Right lobe of liver (tissue), 6 donors: ENCODE results near the gene RORC. TPM values are rescaled to one million over a fixed set of nuclear protein-coding genes. Genes with fewer than 3 reads are reported as not detected.

ENCODE experiments used
- ATAC-seq, 4 donors: fragments of 200-7000 bp; cut with Tn5 transposase; one replicate each; pipeline ENCODE4 v1.9.1; 2020; ENCODE audit warnings: mild to moderate bottlenecking in 4 of 4, moderate library complexity in 4 of 4
- DNase-seq, 3 donors: peaks; one replicate each; pipeline ENCODE4 v3.0.0-alpha.2; 2020
- H3K27ac ChIP-seq, 3 donors: fragments of 200-600 bp; one replicate each; pipeline ENCODE4 v1.8.0; 2022
- H3K27me3 ChIP-seq, 2 donors: fragments of 200-600 bp; one replicate each; pipeline ENCODE4 v1.8.0; 2022
- H3K36me3 ChIP-seq, 4 donors: fragments of 200-600 bp; sonication (generic) in 1 of 4; one replicate each; pipeline versions ENCODE4 v1.5.1 to v1.8.0; 2017 to 2022; ENCODE audit warnings: control low read depth in 1 of 4
- H3K4me1 ChIP-seq, 4 donors: fragments of 200-600 bp; sonication (generic) in 1 of 4; one replicate each; pipeline versions ENCODE4 v1.5.1 to v1.8.0; 2017 to 2022; ENCODE audit warnings: control low read depth in 1 of 4
- H3K4me3 ChIP-seq, 3 donors: fragments of 200-600 bp; one replicate each; pipeline ENCODE4 v1.8.0; 2022
- H3K9me3 ChIP-seq, 4 donors: fragments of 200-600 bp; sonication (generic) in 1 of 4; one replicate each; pipeline versions ENCODE4 v1.5.1 to v1.8.0; 2017 to 2022; ENCODE audit warnings: control low read depth in 1 of 4
- POLR2A ChIP-seq: fragments of 450-650 bp; IDR thresholded peaks from one replicate; pipeline ENCODE4 v1.6.1; 2017; ENCODE audit warnings: antibody characterized with exemption, mild to moderate bottlenecking
- WGBS: methylation state at CpG from one replicate; pipeline ENCODE4 v1.1.6; 2018; ENCODE audit warnings: low coverage, low lambda C conversion rate; ENCODE audit not compliant: insufficient coverage; ENCODE audit errors: missing lambda C conversion rate; 5-methylcytosine and 5-hydroxymethylcytosine counted together
- intact Hi-C, 2 donors: fragments of 100-400 bp; cut with DNase I; formaldehyde crosslinking; loops; one replicate each; pipeline versions ENCODE4 v1.11.2 to v1.14.1; 2022
- total RNA-seq, 6 experiments: library from RNA; depleted of rRNA in 2 of 6; stranded (reverse); fragments of >200 nt in 2 of 6; fragmentation: NEBNext Ultra II Directional in 3 of 6; extraction: Animal tissue kit (Norgen Biotek cat#: 25700) in 3 of 6; gene quantifications; one replicate each; pipeline versions ENCODE4 v1.1.0 to v1.2.4, GENCODE V29; 2016 to 2023
- TF ChIP-seq, protein P1 (sequence below), 4 donors: fragments of 200-600 bp in 3 of 4; fragments of 450-650 bp in 1 of 4; IDR thresholded peaks; one replicate each; pipeline versions ENCODE4 v1.5.1 to v1.8.0; 2016 to 2022; ENCODE audit warnings: antibody characterized with exemption in 4 of 4, mild to moderate bottlenecking in 2 of 4
- donor health status: DM: no; HTN: yes; CAD: no.
- donor health status: DM: no; HTN: no; CAD: no.
- donor health status: DM: no; HTN: no; CAD: no.
- donor health status: DM: no; HTN: yes; CAD: no.
- donor health status: DM: no; HTN: yes; CAD: no.

Gene RORC
- total RNA-seq, 6 experiments from 2014 or later = 13.3 to 33.9 (median 21.5) TPM

DNA sequence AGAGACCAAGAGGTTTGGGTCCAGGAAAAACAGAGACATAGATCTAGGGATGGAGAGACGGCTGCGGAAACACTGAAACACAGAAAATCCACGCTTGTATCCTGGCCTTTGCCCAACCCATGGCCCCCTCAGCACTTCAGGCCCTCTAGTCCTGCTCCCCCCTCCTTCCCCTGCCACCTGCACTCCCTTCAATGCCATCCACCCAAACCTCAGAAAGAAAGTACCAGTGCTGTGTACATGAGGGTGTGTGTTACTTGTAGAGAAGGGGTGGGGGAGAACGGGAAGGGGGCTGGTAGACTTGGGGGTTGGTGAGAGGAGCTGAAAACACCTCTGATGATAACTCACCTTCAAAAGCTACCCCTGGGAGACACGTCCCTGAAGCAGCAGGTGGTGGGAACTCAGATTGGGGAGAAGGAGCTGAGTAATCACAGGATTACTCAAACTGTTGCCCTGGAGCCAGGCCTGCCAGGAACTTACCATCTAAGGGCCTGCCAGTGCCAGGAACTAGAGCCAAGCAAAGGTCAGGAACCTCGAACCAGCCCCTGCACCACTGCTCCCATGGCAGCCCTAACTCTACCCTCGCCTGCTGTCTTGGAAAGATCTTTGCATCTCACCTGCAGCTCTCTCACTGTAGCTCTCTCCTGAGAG lies 11.5 kb downstream of the RORC start:
- intact Hi-C loops = no loop called here
- Histone ChIP-seq H3K4me1 (peaks cover 3 to 48% (median 18%) of the 10 kb centered on the region in 4 donors), H3K36me3 (peaks cover 0 to 14% (median 4%) of the 10 kb centered on the region in 4 donors), H3K27ac (peak overlapping the region; percentile 38 to 54 (median 43)), H3K27me3 (no peaks in the 10 kb centered on the region), H3K9me3 (no peaks in the 10 kb centered on the region), H3K4me3 (no peak overlapping the region)
- WGBS = 81% methylated on average over 4 of the region's 7 CpGs
- no peak for TF ChIP-seq POLR2A
- TF ChIP-seq, protein P1, sequence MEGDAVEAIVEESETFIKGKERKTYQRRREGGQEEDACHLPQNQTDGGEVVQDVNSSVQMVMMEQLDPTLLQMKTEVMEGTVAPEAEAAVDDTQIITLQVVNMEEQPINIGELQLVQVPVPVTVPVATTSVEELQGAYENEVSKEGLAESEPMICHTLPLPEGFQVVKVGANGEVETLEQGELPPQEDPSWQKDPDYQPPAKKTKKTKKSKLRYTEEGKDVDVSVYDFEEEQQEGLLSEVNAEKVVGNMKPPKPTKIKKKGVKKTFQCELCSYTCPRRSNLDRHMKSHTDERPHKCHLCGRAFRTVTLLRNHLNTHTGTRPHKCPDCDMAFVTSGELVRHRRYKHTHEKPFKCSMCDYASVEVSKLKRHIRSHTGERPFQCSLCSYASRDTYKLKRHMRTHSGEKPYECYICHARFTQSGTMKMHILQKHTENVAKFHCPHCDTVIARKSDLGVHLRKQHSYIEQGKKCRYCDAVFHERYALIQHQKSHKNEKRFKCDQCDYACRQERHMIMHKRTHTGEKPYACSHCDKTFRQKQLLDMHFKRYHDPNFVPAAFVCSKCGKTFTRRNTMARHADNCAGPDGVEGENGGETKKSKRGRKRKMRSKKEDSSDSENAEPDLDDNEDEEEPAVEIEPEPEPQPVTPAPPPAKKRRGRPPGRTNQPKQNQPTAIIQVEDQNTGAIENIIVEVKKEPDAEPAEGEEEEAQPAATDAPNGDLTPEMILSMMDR (IDR thresholded peaks at IDR 0.05) = no peak
- DNase-seq (peak; percentile 69 to 88 (median 84)), ATAC-seq (peak; percentile 73 to 82 (median 78))

DNA sequence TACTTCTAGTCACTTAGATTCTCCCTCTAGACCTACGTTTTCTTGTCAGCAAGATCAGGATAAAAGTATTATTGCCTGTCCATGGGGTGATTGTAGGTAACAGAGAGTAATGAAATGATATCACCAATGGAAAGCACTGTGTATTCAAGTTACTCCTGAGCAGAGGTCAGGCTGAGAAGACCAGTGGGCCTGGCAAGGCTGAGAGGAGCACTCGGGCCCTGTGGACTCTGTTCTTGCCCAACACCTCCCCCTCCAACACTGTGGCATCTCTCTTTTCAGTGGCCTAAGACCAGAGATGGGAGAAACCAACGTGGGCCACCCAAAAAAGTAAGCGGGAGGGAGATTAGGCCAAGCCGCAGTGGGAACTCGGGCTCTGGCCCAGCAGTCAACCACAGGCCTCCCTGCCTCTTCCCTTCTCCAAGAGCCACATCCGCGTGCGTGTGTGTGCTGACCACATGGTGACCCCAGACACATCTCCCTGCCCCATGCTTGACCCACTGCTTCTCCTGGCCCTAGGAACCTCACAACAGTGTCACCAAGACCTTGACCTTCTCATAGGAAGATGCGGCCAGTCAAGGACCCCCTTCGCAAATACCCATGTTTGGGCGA lies 12.3 kb downstream of the RORC start:
- intact Hi-C loops = no loop called here
- no peaks in the 10 kb centered on the region for H3K27me3 ChIP-seq
- 43% methylated on average over 4 of the region's 12 CpGs for WGBS
- H3K4me1 ChIP-seq = peaks cover 3 to 44% (median 18%) of the 10 kb centered on the region in 4 donors
- H3K9me3 ChIP-seq = no peaks in the 10 kb centered on the region
- no peak overlapping the region for H3K4me3 ChIP-seq
- no peak for TF ChIP-seq POLR2A
- TF ChIP-seq, protein P1 (IDR thresholded peaks at IDR 0.05) = no peak
- H3K27ac ChIP-seq = peak overlapping the region in 2 of 3 donors; percentile 43 to 54
- H3K36me3 ChIP-seq = peaks cover 0 to 17% (median 6%) of the 10 kb centered on the region in 4 donors
- peak; percentile 65 to 79 (median 77) for DNase-seq
- peak; percentile 64 to 80 (median 71) for ATAC-seq

DNA sequence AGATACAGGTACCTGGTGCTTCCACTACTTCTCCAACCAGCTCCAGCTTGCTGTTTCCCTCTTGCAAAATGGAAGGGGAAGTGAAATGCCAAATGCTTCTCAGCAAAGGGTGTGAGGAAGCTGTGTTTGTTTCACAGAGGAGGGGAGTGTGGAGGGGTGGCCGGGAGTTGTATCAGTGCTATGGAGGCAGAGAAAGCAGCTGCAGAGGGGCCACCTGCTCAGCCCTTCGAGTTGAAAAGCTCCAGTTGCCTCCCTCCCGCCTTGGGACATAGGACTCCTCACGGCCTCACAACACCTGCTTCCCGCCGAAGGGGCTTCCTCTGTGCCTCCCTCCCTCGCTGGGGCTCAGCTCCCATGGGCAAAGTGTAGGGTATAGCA lies 14.3 kb downstream of the RORC start:
- peak in 1 of 3 donors; percentile 31 for DNase-seq
- Histone ChIP-seq H3K27me3 (no peaks in the 10 kb centered on the region), H3K36me3 (peaks cover 0 to 26% (median 12%) of the 10 kb centered on the region in 4 donors), H3K4me3 (no peak overlapping the region), H3K27ac (no peak overlapping the region), H3K4me1 (peaks cover 3 to 39% (median 18%) of the 10 kb centered on the region in 4 donors), H3K9me3 (no peaks in the 10 kb centered on the region)
- no peak for ATAC-seq
- intact Hi-C loops = no loop called here
- TF ChIP-seq, protein P1 (IDR thresholded peaks at IDR 0.05) = no peak
- TF ChIP-seq POLR2A = no peak
- WGBS = 37% methylated on average over 6 of the region's 7 CpGs

DNA sequence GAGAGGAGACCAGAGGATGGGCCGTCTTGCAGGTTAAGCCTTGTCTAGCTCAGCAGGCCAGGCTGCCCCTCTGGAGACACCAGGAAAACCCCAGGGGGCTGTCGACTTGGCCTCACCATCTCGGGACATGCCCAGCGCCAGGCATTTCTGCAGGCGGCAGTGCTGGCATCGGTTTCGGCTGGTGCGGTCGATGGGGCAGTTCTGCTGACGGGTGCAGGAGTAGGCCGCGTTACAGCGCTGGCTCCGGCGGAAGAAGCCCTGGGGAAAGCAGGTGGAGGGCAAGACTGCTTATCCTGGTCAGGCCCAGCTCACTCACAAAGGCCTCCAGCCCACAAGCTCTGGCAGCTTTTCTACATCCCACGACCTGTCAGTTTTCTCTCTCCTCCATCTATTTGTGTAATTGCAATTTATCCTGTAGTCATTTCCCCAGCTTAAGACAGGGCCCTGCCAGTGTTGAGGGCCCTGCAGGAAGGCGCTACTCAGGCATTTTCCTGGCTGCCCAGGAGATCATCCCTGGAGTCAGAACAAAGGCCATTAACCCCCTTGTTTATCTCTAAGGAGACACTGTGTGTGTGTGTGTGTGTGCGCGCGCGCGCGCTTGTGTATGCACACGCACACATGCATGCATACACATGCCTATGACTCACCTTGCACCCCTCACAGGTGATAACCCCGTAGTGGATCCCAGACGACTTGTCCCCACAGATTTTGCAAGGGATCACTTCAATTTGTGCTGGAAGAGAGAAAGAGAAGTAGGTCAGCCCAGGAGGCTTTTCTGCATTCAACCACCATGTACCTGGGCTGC lies 14.9 kb downstream of the RORC start:
- WGBS = 57% methylated on average over 3 of the region's 26 CpGs
- Histone ChIP-seq H3K27me3 (no peaks in the 10 kb centered on the region), H3K36me3 (peaks cover 0 to 30% (median 15%) of the 10 kb centered on the region in 4 donors), H3K4me3 (no peak overlapping the region), H3K4me1 (peaks cover 3 to 34% (median 18%) of the 10 kb centered on the region in 4 donors), H3K9me3 (no peaks in the 10 kb centered on the region), H3K27ac (no peak overlapping the region)
- TF ChIP-seq POLR2A = no peak
- TF ChIP-seq, protein P1 (IDR thresholded peaks at IDR 0.05) = no peak
- intact Hi-C loops = no loop called here
- DNase-seq = peak in 2 of 3 donors; percentile 39 to 52
- no peak for ATAC-seq
